GM06990 (cell line): ENCODE measurements around the gene NAALADL2.

Experiments
- DNase-seq: peaks from one replicate; pipeline ENCODE4 v3.0.0-alpha.2; 2011; ENCODE audit not compliant: insufficient read length; ENCODE audit errors: extremely low read depth
- H3K27me3 ChIP-seq: replicated peaks from 2 replicates; pipeline ENCODE4 v1.6.0; 2011; ENCODE audit warnings: low read length; ENCODE audit not compliant: control insufficient read depth, insufficient read depth
- H3K36me3 ChIP-seq: 2 replicates; pipeline ENCODE4 v1.5.1; 2011; ENCODE audit warnings: low read length; ENCODE audit not compliant: control insufficient read depth, insufficient read depth
- H3K4me3 ChIP-seq: replicated peaks from 2 replicates; pipeline ENCODE4 v1.5.1; 2011; ENCODE audit warnings: low read depth, mild to moderate bottlenecking, control low read depth, low read length
- TF ChIP-seq, protein P1 (sequence below): IDR thresholded peaks from 2 replicates; pipeline ENCODE4 v1.5.1; 2011; ENCODE audit warnings: low read length, control low read depth, mild to moderate bottlenecking, inconsistent platforms; ENCODE audit not compliant: insufficient read depth, poor library complexity, severe bottlenecking

NAALADL2 gene

DNA sequence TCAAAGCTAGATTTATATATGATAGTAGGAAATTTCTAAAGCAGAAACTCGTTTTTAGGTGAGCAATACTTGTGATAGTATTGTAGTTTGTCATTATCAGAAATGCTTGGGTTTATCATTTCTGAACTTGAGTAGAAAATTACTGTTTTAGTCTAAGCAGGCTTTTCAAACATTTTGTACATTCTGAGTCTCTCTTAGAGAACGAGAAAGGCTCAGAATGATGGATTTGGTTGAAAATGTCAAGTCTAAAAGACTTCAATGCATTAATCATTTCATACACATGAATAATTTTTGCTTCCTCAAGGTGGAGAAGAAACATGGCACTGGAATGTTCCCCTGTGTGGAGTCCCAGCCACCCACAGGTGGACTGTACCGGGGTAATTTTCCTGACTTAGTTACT lies 387.1 kb downstream of the NAALADL2 start:
- Histone ChIP-seq H3K36me3 (no peaks in the 10 kb centered on the region; the same call in 1 of the 2 replicates), H3K27me3 (no peaks in the 10 kb centered on the region), H3K4me3 (no peak overlapping the region)
- TF ChIP-seq, protein P1, sequence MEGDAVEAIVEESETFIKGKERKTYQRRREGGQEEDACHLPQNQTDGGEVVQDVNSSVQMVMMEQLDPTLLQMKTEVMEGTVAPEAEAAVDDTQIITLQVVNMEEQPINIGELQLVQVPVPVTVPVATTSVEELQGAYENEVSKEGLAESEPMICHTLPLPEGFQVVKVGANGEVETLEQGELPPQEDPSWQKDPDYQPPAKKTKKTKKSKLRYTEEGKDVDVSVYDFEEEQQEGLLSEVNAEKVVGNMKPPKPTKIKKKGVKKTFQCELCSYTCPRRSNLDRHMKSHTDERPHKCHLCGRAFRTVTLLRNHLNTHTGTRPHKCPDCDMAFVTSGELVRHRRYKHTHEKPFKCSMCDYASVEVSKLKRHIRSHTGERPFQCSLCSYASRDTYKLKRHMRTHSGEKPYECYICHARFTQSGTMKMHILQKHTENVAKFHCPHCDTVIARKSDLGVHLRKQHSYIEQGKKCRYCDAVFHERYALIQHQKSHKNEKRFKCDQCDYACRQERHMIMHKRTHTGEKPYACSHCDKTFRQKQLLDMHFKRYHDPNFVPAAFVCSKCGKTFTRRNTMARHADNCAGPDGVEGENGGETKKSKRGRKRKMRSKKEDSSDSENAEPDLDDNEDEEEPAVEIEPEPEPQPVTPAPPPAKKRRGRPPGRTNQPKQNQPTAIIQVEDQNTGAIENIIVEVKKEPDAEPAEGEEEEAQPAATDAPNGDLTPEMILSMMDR = no peak
- no peak for DNase-seq

DNA sequence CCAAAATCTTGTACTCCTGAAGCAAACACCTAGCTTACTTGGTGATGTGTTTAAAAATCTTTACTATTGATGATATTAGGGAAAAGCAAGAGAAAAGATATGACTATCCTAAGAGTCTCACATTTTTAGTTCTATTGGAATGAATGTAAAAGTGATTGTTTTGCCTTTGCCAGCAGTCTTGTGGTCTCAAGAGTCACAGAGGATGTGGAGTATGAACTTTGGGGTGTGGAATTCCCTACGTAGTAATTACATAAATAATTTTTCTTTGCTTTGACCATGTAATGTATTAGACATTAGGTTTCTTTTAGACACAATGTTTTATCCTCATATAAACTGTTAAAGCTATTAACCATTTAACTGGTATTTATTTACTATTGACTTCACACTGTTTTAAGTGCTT lies 387.6 kb downstream of the NAALADL2 start:
- no peak for DNase-seq
- TF ChIP-seq, protein P1 = no peak
- H3K4me3 ChIP-seq = no peak overlapping the region
- no peaks in the 10 kb centered on the region; the same call in 1 of the 2 replicates for H3K36me3 ChIP-seq
- H3K27me3 ChIP-seq = no peaks in the 10 kb centered on the region

DNA sequence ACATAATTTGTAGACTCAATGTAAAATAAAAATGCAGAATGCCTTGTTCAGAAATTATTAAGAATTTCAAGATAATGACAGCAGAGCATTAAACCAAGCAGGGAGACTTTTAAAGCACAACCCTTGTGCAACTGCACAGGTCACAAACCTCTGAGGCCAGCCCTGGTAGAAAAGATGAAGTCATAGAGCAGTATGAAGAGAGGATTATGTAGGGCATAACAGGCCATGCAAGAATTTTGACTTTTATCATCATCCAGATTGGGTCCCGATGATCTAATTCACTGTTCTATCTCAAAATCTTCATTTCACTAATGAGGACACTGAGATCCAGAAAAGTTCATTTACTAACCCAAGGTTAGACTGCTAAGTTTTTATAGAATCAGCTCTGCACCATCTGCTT lies 388.5 kb downstream of the NAALADL2 start:
- DNase-seq = no peak
- Histone ChIP-seq H3K36me3 (no peaks in the 10 kb centered on the region; the same call in 1 of the 2 replicates), H3K4me3 (no peak overlapping the region), H3K27me3 (no peaks in the 10 kb centered on the region)
- TF ChIP-seq, protein P1 = no peak

DNA sequence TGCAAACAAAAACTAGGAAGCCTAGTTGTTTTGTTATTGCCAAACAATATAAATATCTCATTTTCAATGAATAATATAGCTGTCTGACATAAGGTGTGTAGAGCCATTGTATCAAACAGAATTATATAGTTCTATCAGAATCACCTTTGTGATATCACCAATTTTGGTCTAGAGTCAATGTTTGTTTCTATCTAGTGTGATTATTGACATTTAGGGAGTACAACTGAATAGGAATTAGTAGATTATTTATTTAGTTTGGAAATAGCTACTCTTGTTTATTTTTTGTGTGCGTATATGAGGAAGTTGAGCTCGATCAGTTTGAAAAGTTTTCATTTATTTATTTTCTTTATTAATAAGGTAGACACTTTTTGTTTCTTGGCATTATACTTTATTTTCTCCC lies 389.7 kb downstream of the NAALADL2 start:
- no peaks in the 10 kb centered on the region for H3K27me3 ChIP-seq
- DNase-seq = no peak
- H3K4me3 ChIP-seq = no peak overlapping the region
- H3K36me3 ChIP-seq = peaks cover 2% of the 10 kb centered on the region
- TF ChIP-seq, protein P1 = no peak

DNA sequence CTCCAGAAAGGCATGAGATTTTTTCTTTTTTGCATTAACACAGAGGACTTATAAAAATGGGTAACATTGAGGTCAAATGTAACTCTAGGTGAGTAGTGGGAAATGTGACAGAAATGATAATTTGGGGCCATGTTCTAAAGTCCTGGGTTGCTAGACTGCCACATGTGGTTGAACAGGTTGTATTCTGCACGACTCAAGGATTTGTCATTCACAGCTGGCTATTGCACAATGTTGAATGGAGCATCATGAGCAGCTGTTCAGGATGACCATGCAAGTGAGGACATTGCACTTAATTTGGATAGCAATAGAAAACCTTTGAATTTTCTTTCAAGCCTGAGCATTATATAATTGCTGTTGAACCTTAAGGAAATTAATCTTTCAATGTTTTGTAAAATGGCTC lies 396.6 kb downstream of the NAALADL2 start:
- no peak for DNase-seq
- no peak overlapping the region for H3K4me3 ChIP-seq
- no peaks in the 10 kb centered on the region for H3K27me3 ChIP-seq
- peaks cover 2% of the 10 kb centered on the region; the same call in 1 of the 2 replicates for H3K36me3 ChIP-seq
- TF ChIP-seq, protein P1 = no peak

DNA sequence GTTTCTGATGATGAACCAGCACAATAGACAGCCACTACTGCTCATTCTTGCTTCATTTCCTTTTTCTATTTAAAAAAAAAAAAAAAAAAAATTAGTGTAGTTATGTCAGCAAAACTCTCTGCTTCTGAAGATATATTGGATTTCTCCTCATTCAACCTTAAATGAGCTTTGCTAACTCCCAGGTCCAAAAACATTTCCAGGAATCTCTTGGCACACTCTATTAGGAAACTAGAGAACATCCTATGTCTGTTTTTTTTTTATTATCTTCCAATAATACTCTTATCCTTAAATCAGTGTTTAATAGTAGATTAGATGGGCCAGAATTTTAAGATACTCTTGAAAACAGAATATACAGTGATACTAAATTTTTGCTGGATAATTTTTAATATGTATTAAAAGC lies 398.0 kb downstream of the NAALADL2 start:
- Histone ChIP-seq H3K4me3 (no peak overlapping the region), H3K36me3 (peaks cover 2% of the 10 kb centered on the region; the same call in 1 of the 2 replicates), H3K27me3 (no peaks in the 10 kb centered on the region)
- DNase-seq = no peak
- TF ChIP-seq, protein P1 = no peak
